NK-92 (cell line): ENCODE results near the gene SENP7.
"Not testable (repeated sequence)": the region's sequence is repeated elsewhere in the genome, so short reads cannot be mapped to it uniquely, and the experiment has no call there.

Experiments
- DNase-seq: peaks from one replicate; lab custom pipeline; 2025; ENCODE audit not compliant: unreplicated experiment; lab: John Stamatoyannopoulos, UW

The SENP7 gene, protein sequence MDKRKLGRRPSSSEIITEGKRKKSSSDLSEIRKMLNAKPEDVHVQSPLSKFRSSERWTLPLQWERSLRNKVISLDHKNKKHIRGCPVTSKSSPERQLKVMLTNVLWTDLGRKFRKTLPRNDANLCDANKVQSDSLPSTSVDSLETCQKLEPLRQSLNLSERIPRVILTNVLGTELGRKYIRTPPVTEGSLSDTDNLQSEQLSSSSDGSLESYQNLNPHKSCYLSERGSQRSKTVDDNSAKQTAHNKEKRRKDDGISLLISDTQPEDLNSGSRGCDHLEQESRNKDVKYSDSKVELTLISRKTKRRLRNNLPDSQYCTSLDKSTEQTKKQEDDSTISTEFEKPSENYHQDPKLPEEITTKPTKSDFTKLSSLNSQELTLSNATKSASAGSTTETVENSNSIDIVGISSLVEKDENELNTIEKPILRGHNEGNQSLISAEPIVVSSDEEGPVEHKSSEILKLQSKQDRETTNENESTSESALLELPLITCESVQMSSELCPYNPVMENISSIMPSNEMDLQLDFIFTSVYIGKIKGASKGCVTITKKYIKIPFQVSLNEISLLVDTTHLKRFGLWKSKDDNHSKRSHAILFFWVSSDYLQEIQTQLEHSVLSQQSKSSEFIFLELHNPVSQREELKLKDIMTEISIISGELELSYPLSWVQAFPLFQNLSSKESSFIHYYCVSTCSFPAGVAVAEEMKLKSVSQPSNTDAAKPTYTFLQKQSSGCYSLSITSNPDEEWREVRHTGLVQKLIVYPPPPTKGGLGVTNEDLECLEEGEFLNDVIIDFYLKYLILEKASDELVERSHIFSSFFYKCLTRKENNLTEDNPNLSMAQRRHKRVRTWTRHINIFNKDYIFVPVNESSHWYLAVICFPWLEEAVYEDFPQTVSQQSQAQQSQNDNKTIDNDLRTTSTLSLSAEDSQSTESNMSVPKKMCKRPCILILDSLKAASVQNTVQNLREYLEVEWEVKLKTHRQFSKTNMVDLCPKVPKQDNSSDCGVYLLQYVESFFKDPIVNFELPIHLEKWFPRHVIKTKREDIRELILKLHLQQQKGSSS

DNA sequence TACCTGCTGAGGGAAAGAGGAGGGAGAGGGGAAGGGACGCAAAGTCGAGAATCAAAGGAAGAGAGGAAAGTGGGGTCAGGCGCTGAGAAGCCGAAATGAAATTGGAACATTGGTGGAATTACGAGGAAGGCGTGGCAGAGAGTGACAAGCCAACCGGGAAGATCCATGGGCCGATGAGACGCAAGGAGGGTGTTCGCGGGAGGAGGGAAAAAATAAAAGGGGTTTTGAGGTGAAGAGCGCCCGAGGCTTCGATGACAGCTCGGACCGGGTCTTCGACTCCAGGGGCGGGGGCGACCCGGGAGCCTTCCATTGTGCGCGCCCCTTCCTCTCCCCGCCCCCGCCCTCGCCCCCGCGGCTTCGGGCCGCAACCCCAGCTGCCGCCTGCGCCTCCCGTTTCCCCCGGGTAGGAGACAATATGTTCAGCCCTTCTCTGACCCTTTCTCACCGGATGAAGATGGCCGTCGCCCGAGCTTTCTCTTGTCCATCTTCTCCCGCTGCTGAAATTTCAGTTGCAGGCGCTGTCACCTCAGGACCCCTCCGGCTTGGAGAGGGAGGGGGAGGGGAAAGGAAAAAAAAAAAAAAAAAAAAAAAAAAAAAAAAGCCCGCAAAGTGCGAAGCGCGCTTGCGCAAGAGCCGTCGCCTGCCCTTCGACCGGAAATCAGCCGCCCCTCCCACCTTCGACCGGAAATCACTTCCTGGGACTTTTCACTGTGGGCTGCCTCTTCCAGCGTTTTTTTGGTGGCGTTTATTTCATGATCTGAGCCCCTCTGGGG, at the start of gene SENP7:
Gene SENP7, minus strand, starts transcription at position 567 of the 773 bp plus-strand sequence. Its CDS starts 82 bp downstream, at position 485.
- DNase-seq = no peak

DNA sequence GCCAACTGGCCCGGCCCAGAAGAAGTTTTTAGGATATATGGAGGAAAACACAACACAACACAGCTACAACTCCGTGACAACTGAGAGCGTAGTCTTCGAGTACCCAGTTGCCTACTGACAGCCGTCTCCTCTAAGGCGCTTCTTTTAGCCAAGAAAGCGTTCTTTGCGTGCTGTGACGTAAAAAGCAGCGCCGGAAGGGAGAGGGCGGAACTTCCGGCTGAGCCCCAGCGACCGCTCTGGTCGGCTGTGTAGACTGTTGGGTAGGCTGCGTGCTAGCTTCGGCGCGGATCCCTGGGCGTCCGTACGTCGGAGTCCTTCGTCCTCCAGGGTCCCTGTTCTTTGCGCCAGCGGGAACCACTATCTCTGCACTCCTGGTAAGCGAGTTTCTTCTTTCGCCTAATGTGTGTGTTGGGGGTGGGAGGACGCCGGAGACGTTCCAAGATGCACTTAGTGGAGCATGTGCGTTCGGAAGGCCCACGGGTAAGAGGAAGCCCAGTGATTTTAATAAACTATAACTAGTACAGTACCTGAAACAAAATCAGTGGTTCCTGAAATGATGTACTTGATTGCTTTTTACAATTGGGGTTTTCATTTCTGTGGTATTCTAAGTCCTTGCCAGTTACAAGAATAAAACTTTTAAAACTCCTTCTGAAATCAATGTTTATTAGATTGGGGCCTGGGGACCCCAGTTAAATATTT, 48.8 kb upstream of the SENP7 start, which contains the start of gene TRMT10C:
Gene TRMT10C, plus strand, starts transcription at position 239 of the 699 bp plus-strand sequence. CDS start 2,914 bp downstream, outside the sequence.
- peak; percentile 60 for DNase-seq

DNA sequence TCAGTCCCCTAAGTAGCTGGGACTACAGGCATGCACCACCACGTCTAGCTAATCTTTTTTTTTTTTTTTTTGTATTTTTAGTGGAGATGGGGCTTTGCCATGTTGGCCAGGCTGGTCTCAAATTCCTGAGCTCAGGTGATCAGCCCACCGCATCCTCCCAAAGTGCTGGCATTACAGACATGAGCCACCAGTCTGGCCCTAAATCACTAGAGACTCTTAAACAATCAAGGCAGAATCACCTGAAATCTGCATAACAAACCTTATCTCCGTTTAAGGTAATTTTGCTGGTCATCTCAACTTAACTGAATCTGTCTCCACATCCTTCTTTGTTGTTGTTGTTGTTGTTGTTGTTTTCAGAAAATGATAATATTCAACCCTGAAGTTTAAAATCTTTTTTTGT, 43.1 kb upstream of the SENP7 start:
- DNase-seq = no peak

DNA sequence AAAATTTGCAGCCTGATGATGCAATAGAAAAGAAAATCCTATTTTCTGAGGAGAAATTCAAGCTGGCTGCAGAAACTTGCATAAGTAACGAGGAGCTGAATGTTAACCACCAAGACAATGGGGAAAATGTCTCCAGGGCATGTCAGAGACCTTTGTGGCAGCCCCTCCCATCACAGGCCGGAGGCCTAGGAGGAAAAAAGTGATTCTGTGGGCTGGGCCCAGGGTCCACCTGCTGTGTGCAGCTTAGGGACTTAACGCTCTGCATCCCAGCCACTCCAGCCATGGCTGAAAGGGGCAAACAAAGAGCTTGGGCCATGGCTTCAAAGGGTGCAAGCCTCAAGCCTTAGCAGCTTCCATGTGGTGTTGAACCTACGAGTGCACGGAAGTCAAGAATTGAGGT, 40.4 kb upstream of the SENP7 start:
- DNase-seq = not testable (repeated sequence)

DNA sequence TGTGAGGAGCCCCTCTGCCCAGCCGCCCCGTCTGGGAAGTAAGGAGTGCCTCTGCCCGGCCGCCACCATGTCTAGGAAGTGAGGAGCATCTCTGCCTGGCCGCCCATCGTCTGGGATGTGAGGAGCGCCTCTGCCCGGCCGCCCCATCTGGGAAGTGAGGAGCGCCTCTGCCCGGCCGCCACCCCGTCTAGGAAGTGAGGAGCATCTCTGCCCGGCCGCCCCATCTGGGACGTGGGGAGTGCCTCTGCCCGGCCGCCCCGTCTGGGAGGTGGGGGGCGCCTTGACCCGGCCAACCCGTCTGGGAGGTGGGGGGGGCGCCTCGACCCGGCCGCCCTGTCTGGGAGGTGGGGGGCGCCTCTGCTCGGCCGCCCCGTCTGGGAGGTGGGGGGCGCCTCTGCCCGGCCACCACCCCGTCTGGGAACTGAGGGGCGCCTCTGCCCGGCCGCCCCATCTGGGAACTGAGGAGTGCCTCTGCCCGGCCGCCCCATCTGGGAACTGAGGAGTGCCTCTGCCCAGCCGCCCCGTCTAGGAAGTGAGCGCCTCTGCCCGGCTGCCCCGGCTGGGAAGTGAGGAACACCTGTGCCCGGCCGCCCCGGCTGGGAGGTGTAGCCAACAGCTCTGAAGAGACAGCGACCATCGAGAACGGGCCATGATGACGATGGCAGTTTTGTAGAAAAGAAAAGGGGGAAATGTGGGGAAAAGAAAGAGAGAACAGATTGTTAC, 38.5 kb upstream of the SENP7 start:
- not testable (repeated sequence) for DNase-seq

DNA sequence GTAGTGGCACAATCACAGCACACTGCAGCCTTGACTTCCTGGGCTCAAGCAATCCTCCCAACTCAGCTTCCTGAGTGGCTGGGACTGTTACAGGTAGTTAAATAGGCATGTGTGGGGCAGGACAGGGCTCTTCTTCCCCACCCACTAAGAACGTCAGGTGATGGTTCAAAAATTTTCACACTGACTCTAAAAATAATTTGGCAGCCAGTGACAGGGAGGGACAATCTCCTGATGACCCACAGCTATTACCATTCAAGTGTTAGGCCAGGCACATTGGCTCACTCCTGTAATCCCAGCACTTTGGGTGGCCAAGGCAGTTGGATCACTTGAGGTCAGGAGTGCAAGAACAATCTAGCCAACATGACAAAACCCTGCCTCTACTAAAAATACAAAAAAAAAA, 36.5 kb upstream of the SENP7 start:
- no peak for DNase-seq

DNA sequence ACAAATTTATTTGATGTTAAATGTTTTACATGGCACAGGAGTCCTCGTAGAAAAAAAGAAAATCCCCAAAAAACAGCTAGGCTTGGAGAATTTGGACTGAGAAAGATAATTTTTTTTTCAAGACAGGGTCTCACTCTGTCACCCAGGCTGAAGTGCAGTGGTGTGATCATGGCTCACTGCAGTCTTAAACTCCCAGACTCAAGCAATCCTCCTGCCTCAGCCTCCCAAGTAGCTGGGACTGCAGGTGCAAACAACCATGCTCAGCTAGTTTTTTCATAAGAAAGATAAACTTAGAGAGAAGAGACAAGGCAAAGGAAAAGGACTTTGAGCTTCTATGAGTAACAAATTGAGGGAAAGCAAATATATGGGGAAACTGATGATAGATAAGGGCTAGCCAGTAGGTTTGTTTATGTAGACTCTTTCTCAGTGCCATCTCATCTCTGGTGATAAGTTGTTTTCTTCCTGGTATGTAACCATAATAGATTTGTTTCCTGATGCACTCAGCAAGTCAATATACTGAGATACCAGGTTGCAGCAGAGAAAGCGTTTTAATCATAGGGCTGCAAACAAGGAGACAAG, 35.6 kb upstream of the SENP7 start:
- DNase-seq = no peak

DNA sequence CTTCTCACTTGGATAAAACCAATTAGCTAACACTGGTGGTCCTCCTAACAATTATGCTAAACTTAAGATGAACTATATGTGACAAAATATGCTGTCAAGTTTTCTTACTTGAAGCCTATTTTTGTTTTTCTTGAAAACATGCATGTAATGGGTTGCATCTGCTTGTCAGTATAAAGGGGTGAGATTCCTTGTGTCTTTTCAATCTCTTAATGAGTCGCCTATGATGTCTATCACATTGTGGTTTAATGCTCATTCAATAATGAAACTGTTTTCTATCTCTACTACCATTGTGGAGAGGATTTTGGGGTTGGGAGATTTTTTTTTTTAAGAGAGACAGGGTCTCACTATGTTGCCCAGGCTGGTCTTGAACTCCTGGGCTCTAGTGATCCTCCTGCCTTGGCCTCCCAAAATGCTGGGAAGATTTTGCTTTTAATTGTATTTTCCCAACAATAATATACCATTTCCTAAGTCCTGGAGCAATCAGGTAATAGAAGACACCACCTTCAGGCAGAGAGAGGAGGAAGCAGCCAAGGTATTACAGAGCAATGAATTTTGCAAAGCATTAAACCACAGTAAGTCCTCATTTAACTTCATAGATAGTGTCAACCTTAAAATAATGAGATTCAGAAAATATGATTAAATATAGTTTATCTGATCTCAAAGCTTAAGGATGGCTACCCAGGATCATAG, 31.3 kb upstream of the SENP7 start:
- no peak for DNase-seq

DNA sequence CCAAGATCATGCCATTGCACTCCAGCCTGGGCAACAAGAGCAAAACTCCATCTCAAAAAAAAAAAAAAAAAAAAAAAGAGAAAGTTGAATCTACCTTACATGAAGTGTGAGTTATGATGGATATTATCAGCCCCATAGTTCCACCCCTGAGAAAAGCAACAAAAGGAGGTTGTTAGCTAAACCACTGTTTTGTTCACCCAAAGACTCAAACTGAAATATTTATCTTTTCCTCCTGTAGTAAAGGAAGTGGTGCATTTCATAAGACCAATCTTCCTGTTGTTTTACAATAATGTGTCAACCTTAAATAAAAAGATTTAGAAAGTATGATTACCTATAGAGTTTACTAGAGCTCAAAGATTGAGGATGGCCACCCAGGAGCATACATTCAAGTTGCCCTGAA, 29.9 kb upstream of the SENP7 start:
- DNase-seq = no peak

DNA sequence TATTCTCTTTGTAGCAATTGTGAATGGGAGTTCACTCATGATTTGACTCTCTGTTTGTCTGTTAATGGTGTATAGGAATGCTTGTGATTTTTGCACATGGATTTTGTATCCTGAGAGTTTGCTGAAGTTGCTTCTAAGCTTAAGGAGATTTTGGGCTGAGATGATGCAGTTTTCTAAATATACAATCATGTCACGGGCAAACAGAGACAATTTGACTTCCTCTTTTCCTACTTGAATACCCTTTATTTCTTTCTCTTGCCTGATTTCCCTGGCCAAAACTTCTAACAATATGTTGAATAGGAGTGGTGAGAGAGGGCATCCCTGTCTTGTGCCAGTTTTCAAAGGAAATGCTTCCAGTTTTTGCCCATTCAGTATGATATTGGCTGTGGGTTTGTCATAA, 23.9 kb upstream of the SENP7 start:
- DNase-seq = not testable (repeated sequence)

DNA sequence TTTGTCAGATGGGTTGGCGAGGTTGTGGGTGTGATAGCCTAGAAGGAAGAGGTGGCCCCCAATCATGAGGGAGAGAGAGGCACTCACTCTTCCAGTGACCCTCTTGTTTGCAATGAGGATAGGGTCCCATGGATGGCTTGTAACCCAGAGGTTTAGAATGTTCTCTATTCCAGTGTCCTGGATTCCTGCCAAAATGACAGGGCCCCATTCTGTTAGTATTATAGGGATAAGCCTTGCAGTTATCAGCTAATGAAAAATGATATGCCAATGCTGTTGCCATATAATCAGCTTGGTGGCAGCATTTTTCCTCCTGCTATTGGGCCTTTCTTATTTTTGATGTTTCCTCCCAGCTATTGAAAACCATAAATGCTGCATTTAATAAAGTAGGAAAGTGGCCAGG, 23.3 kb upstream of the SENP7 start:
- DNase-seq = no peak

DNA sequence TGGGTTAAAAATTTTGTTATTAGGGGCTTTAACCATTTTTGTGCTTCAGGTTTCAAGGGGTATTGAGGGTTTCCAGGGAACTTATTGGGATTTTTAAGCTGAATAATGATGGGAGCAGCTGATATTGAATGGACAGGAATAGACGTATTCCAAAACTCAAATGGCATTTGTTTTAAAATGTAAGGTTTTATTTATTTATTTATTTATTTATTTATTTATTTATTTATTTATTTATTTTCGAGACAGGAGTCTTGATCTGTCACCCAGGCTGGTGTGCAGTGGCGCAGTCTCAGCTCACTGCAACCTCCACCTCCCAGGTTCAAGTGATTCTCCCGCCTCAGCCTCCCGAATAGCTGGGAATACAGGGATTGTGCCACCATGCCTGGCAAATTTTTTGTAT, 22.2 kb upstream of the SENP7 start:
- DNase-seq = no peak

DNA sequence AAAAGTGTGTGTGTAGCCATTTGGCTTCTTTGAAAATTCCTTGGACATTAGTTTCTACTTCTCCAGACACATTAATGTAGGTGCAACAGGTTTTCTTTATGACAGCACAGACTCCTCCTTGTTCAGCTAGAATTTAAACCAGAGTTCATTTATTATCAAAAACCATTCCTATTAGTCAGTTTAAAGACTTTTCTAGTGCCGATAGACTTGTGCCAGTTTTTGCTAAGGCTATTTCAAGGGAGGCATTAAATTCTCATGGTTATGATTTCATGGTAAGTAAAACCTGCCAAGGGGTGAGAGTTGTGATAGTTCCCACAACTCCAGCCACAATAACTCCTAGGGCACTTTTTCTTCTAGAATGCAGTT, 20.6 kb upstream of the SENP7 start:
- no peak for DNase-seq

DNA sequence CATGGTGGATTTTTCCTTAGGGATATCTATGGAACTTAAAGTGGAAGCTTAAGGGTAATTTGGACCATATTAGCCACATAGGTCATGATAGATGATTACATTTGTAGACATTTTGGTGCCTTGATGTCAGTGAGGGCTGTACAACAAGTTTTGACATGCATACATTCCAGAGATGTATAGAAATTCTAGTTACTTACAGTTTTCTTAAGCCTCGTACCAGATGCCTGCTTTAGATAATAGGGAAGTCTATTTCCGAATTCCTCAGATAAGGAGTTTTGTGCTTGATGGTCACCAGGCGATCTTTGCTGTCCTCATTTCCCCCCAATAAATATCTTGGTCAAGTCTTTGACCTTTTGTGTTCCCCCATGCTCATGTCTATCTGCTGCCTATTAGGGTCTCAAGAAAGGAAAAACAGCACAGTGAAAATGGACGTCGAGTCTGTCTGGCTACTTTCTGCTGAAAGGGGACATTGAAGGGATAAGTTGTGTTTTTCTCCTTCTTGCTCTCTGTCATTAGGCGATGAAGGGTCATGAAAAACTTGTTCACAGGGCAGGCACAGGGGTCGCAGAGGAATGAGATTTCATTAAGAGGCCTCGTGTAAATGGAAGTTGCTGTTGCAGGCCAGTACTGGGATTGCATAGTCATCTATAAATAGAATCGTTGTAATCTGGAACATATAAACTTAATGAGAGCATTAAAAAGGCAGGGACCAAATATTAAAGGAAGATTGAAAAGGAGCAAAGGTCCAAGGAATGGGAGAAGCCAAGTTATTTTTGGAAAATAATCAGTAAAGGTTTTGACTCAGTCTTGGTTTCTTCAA, 20.0 kb upstream of the SENP7 start:
- no peak for DNase-seq

DNA sequence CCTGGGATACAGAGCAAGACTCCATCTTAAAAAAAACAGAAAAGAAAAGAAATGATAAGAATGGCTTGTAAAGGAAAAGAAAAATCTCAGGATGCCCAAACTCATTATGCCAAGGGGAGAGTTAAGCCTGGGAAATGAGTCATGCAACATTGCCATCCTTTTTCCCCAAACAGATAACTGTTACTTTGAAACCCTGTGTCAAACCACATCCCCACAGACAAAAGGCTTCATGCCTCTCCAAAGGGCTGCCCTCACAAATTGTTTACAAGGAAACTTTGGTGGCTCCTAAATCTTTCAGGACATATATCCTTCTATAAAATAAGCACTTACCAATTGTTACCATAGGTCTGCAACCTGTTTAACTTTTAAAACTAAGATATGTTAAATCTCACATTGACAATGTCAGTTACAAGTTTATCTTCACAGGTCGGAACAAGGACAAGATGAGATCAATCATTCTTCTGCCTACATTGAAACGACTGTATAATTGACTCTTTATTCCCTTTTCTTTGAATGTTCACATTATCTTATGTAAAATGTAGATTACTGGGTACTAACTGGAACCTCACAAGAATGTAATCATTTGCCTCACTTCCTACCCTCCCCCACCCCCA, 18.6 kb upstream of the SENP7 start:
- no peak for DNase-seq

DNA sequence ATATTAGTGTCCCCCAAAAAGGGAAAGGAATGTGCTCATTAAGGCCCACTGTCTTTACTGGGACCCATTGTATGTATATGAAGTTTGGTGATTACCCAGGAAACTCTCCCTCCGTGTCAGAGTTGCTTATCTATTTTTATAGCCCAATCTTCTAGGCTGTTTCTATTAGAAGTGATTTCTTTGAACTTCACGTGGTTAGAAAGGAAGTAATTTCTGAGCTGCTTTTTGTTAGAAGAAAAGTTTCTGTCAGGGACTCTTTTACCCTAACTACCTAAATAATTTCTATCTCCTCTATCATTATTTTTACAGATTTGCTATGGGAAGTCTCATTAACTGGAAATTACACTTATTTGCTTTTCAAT, 17.7 kb upstream of the SENP7 start:
- DNase-seq = no peak

DNA sequence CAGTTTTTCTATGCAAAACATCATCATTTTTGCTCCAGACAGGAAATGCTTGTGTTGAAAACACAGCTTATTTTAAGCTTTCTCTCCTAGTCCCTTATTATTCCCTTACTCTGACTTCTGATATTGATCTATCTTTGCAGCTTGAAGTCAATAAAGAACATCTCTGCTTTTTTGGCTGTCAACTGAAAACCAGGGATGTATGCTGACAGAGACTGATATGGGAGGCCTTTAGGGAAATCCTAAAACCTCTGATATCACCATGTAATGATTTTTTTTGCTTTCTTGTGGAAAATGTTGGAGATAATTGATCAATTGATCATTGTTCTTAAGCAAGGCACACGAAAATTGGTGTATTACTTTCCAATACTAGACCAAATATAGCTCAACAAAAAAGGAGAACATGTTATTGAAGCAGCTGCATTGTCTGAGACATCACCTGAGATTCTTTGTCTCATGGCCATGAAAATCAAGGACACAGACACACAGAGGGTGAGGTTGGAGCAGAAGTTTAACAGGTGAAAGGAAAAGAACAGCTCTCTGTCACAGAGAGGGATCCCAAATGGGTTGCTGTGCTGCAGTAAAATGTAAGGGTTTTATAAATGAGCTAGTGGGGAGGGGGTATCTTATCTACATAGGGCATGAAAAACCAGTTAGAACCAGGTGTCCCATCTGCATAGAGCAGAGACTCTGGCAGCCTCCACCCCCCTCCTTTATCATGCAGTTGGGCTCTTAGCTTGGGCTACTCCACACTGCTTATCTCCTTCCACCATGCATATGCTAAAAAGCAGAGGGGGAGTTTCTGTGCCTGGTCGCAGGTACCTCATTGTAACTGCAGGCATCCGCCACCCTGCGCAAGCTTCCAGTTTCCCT, 17.0 kb upstream of the SENP7 start:
- DNase-seq = no peak
